ENCODE results near the gene SEMA4G.

Gene SEMA4G

DNA sequence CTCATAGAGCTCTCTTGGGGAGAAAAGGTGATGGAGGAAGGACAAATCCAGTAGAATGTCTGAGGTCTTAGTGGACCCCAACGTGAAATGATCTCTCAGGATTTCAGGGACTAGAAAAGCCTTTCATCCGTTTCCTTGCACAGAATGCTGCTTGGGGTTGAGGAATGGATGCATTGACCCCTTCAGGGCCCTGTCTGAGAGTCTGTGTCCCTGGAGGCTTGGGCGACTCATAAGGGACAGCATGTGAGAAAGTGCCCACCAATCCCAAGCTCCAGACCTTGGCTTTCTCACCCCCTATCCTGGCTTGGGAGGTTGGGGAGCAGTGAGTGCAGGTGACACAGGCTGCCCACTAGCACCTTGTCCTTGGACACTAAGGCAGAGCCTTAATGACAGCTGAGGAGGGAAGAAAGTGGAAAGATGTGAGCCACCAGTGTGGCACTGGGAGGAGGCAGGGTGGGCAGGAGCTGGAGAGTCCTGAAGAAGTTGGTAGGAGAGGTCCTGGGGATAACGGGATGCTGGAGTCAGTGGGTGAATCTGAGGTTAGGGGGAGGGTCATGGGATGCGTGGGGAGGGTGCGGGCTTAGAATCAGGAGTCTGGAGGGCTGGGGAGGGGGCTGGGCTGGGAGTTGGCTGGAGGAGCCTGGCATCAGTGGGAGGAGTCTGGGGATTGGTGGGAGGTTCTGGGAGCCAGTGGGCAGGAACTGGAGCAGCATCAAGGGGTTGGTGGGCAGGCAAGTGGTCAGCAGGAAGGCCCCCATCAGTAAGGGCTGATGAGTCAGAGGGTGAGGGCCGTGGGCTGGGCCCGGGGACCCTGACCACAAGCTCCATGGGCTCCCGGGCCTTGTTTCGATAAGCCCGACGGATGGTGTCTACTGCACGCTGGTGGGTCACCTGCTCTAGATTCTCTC lies 38.9 kb downstream of the SEMA4G start:
- peak; percentile 56 for DNase-seq

DNA sequence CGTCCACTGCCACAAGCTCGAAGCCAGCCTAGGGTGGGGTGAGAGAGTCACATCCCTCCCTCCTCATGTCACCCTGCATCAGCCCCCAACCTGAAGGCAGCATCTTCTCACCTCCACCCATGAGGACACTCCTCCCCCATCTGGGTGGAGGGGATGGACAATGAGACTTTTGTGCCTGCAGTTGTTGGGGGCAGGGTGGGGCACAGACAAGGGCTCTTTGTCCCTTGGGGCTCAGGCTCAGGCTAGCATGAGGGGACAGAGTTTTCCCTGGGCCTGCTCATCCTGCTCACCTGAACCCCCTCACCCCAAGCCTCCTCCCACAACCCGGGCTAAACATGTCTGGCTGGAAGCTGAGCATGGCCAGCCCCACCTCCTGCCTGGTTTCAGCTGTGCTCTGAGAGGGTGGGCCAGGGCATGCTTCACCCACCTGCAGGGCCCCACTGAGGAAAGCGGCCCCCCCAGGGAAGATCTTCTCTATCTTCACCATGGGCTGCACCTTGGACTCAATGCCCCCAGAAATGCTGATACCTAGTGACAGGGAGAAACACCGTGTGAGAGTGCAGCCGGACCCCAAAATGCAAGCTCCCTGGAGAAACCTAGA lies 39.6 kb downstream of the SEMA4G start:
- no peak for DNase-seq

DNA sequence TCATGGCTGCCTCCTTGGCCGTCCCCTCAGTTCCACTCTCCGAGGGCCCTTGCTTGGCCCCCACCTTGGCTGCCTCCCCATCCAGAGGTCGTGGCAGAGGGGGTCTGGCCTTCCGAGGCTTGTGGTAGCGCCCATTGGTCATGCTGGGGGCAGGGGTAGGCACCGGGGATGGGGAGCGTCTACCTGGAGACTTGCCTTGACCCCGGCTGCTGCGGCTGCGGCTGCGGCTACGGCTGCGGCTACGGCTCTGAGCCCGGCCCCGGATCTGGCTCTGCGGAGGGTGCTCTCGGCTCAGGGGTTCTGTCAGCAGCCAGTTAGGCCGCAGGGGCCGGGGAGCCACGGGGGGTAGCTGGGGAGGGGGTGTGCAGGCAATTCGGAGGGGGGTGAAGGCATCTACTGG lies 41.0 kb downstream of the SEMA4G start:
- DNase-seq, result no peak

DNA sequence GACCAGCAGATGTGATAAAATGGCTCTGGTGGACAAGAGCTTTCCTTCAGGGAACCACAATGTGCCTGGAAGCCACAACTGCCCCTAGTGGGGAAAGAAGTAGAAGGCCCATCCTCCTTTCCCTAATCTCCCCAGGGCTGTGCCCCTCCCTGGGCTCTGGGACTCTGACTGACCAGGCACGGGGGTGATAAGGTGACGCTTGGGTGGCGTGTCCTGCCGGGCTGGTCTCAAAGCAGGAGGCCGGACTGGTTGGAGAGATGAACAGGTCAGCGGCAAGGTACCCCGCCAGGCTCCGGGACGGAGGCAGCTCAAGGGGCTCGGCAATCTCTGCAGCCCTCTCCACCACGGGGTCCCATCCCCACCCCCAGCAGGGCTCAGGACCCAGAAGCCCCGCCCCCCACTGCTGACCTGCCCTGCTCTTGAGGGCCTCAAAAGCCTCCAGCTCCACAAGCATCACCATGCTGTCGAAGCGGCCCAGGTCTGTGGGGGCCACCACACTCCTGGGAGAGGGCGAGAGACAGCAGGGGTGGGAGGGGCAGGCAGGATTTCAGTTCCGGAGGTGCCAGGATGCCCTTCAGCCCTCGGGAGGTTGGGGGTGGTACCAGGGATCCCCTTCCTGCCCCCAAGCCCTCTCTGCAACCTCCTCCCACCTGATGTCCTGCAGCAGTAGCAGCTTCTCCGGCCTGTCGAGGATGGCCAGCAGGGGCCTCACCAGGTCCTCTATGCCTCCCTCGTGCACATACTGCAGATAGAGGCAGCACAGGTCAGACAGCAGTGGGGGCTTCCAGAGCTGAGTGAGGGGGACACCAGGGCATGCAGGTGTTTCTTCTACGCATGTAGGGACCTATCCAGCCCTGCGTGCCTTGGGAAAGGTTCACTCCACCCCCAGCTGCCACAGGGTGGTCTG lies 42.5 kb downstream of the SEMA4G start:
- no peak for DNase-seq

DNA sequence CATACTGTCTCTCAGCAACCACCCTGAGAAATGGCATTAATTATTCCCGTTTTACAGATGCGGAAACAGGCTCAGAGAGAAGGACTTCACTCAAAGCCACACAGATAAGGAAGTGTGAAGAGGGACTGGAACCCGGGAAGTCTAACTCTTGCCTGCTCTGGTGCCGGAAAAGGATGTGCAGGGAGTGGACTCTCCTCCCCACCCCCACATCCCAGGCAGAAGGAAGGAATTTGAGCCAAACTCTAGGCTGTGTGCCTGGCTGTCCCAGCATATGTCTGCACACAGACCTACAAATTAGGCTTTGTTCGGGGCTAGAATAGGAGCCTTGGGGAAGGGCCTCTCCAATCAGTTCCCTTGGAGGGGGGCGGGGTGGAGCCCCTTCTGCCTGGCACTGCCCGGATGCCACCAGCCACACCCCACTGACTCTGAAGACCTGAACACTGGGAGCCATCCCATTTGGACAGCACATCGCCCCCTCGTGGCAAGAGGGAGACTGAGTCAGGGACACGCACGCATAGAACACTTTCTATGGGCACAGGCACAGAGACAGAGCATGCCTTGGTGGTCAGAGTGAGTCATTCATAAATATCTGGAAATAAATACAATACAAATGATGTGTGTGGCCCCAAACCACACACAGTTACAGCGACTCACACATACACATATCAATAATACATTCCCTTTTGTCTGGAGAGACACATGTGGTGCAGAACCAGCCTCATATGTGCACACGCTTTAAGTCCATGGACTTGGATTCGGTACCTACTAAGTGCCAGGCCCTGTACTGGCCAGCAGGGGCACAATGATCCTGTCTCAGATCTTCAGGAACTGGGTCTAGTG lies 43.4 kb downstream of the SEMA4G start:
- peak; percentile 96 for DNase-seq

DNA sequence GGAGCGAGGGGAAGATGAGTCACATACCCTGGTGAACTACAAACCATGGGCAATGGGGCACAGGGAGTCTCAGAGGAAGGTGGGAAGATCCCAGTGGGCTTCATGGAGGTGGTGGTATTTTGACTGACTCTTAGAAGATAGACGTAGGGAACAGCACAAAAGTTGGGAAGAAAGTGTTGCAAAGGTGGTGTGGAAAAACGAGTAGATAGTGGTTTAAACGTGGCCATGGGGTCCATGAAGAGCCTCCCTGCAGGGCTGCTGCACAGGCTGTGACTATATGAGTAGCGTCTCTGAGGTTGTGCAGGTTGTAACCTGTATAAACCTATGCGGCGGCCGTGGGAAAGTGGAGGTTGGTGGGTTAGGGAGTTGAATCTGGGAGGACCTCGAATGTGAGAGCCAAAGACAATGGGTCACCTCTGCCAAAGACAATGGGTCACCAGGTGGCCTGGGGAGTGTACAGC lies 44.1 kb downstream of the SEMA4G start:
- DNase-seq, result no peak

DNA sequence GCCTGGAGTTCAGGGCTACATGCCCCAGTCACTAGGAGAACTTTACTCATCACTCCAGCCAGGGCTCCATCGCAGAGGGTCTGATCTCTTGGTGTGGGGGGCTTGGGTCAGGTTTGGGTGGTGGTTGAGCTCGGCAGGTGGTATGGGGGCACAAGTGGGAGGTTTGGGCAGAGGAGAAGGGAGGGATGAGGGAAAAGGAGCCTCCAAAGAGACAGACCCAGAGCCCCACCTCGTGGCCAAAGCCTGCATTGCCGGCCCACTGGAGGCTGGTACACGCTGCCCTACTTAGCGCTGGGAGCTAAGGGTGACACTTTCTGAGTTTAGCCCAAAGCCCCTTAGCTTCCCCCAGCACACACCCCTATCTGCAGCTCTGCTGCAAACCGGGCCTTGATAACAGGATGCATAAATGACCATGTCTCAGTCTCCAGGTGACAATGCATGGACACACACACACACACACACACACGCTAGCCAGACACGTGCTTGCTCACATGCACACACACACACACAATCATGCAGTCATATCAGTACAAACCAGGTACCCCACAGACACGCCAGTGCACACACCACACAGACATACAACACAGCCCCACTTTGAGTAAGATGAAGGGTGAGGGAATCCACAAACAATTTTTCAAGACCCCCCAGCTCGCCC lies 45.1 kb downstream of the SEMA4G start:
- DNase-seq, result peak; percentile 66

DNA sequence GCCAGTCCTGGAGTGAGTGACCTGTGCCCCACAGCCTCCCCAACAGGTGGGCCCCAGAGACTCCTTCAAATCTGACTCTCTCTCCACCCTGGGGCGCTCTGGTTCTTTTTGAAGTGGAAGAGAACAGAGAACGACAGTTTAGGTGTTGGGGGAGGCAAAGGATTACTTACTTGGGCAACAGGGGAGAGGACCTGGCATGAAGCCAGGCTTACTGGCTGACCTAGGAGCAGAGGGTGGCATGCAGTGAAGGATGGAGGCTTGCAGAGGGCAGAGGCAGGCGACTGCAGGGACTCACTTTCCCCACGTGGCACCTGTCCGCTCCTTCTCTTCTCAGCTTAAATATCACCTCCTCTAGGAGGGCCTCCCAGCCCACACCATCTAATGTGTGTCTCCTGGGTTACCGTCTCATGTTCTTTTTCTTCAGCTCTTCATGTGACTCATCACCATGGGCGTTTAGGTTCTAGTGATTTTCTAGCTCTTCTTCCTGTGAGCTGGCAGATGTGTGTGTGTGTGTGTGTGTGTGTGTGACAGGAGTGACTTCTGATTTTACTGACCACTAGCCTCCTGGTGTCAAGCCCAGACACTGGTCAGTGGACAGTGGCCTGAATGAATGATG lies 45.8 kb downstream of the SEMA4G start:
- peak; percentile 86 for DNase-seq

DNA sequence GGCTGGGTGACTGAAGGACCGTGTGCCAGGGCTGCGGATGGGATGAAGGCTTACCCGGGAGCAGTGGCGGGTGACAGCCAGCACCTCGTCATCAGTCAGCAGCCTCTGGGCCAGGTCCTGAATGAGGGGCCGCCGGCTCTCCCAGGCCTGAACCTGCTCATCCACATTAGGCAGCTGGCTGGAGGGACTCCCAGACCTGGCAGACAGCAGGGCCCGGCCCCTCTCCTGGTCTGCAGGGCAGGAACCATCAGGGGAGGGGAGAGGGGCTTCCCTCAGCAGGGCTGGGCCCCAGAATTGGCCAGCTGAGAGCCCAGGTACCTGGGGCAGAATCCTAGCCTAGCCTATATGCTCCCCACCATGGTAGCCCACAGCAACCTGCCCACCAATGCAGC lies 46.3 kb downstream of the SEMA4G start:
- DNase-seq, result no peak

DNA sequence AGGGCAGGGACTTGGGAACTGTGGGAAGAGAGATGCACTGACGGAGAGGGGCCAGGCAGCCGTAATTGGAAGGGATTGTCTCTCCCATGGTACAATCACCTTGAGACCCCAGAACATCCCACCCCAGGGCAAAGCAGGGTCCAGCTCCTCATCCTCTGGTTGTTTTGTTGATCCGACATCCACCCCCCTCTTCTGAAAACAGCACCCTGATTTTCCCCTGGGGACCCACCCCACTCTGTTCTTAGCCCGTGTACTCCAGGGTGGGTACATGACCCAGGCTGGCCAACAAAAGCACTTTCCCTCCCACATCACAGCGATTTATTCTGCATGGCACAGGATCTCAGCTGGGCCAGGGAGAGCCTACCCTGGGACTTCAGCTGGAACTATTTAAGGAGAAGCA lies 47.5 kb downstream of the SEMA4G start:
- no peak for DNase-seq

DNA sequence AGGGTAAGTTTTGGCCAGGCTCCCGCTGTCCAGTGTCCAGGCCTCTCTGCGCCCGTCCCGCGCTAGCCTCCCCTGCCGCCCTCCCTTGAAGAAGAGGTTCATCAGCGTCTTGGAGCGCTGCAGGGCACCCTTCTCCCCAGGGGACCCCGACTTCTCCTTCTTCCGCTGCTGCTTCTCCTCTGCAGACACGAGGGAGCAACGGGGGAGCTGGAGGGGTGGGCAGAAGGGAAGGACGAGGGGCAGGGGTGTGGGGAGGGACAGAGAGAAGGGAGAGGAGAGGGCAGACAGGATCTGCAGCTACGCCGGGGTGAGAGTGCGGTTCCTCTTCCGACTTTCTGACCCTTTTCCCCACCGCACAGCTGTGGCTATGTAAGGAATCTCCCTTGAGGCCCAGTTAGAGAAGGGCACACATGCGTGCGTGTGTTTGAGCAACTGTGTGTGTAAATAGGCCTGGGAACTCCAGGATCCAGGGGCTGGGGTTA lies 48.9 kb downstream of the SEMA4G start:
- DNase-seq, result no peak

DNA sequence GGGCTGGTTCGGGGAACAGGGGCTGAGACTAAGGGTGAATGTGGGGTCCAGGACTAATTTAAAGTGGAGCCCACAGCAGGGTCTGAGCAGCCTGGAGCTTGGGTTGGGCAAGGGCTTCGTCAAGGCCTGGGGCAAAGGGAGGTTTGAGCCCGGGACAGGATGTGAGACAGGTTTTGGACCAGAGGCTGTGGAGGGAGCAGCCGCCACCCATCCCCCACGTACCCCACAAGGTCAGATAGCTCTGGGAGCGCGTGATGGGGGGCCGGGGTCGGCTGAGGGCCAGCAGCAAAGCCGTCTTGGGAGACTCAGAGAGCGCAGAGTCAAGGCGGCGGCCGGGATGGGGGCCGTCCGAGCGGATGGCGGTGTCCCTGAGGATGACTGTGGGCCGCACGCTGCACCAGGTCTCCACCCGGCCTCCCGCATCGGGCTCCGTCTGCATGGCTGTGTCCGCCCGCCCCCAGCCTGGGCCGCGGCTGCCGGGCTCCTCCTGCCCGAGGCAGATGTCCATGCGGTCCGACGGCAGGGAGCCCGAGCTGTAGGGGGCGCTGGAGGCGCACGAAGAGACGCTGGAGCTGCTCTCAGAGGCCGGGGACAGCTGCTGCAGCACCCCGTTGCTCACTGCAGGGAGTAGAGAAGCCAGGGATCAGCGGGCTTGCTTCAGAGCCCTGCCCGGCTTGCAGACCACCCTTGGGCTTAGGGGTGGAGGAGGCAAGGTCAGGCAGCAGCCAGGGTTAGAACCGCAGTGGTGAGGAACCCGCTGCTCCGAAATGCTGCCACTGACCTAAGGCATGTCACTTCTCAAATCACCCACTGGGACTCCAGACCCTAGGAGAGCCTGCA lies 49.5 kb downstream of the SEMA4G start:
- peak; percentile 80 for DNase-seq

Data from fibroblast of skin of scalp (primary cell).